Mesodermal cell (in vitro differentiated cells): ENCODE measurements around the gene MARCHF4.

Experiments used
- H3K27ac ChIP-seq: 2 replicates; pipeline ENCODE4 v1.7.0; 2013; ENCODE audit warnings: mild to moderate bottlenecking, low read depth, low read length, moderate library complexity; ENCODE audit not compliant: severe bottlenecking
- H3K36me3 ChIP-seq: 2 replicates; pipeline ENCODE4 v1.7.1; 2013; ENCODE audit warnings: mild to moderate bottlenecking, low read length, moderate library complexity; ENCODE audit not compliant: control insufficient read depth, insufficient read depth
- H3K4me1 ChIP-seq: one replicate; pipeline ENCODE4 v1.7.1; 2013; ENCODE audit warnings: mild to moderate bottlenecking, low read length; ENCODE audit not compliant: insufficient read depth, control insufficient read depth, poor library complexity, severe bottlenecking
- H3K4me3 ChIP-seq: 2 replicates; pipeline ENCODE4 v1.7.0; 2013; ENCODE audit warnings: low read length, control low read depth, mild to moderate bottlenecking; ENCODE audit not compliant: insufficient read depth, poor library complexity, severe bottlenecking; ENCODE audit errors: extremely low read depth
- H3K9me3 ChIP-seq: 2 replicates; pipeline ENCODE4 v1.7.1; 2013; ENCODE audit warnings: mild to moderate bottlenecking, low read length, moderate library complexity; ENCODE audit not compliant: control insufficient read depth
- WGBS, 2 experiments: methylation state at CpG; one replicate each; pipeline ENCODE4 v1.1.5; 2013; ENCODE audit warnings: missing lambda C conversion rate in 2 of 2; ENCODE audit not compliant: insufficient coverage in 2 of 2; 5-methylcytosine and 5-hydroxymethylcytosine counted together

MARCHF4 gene

GRCh38 chr2:216408426-216409290, 36.4 kb upstream of the MARCHF4 start:
- 40 to 83% methylated on average over 3 to 4 of the region's 11 CpGs for WGBS, 2 experiments
- H3K9me3 ChIP-seq, result no peaks in the 10 kb centered on the region

GRCh38 chr2:216406826-216407225, 34.5 kb upstream of the MARCHF4 start:
- Histone ChIP-seq H3K4me1 (peaks cover 10% of the 10 kb centered on the region), H3K36me3 (no peaks in the 10 kb centered on the region), H3K27ac (no peak overlapping the region), H3K4me3 (no peak overlapping the region), H3K9me3 (no peaks in the 10 kb centered on the region)
- WGBS, 2 experiments, result 83% methylated on average over 3 of the region's 3 CpGs; no CpG with 5 or more reads in 1 of the 2 experiments

More at GRCh38 chr2:216408426-216409290, 36.4 kb upstream of the MARCHF4 start:
- H3K27ac ChIP-seq, result no peak overlapping the region
- H3K4me3 ChIP-seq, result no peak overlapping the region
- no peaks in the 10 kb centered on the region for H3K36me3 ChIP-seq
- H3K4me1 ChIP-seq, result no peaks in the 10 kb centered on the region

GRCh38 chr2:216405588-216405987, 33.3 kb upstream of the MARCHF4 start:
- H3K4me3 ChIP-seq, result no peak overlapping the region
- 67 to 73% methylated on average over 7 of the region's 7 CpGs for WGBS, 2 experiments
- H3K27ac ChIP-seq, result no peak overlapping the region
- H3K36me3 ChIP-seq, result no peaks in the 10 kb centered on the region
- peaks cover 10% of the 10 kb centered on the region for H3K4me1 ChIP-seq
- H3K9me3 ChIP-seq, result peaks cover 4% of the 10 kb centered on the region

GRCh38 chr2:216404010-216404618, 31.8 kb upstream of the MARCHF4 start:
- WGBS, 2 experiments, result 100% methylated on average over 1 of the region's 5 CpGs; no CpG with 5 or more reads in 1 of the 2 experiments
- H3K27ac ChIP-seq, result no peak overlapping the region

GRCh38 chr2:216402751-216403150, 30.5 kb upstream of the MARCHF4 start:
- no peak overlapping the region for H3K4me3 ChIP-seq
- WGBS, 2 experiments, result 86 to 87% methylated on average over 2 to 6 of the region's 6 CpGs
- no peaks in the 10 kb centered on the region for H3K36me3 ChIP-seq
- H3K9me3 ChIP-seq, result peaks cover 6% of the 10 kb centered on the region
- peak overlapping the region; percentile 41 for H3K27ac ChIP-seq
- H3K4me1 ChIP-seq, result peaks cover 10% of the 10 kb centered on the region

More at GRCh38 chr2:216404010-216404618, 31.8 kb upstream of the MARCHF4 start:
- H3K36me3 ChIP-seq, result no peaks in the 10 kb centered on the region
- no peak overlapping the region for H3K4me3 ChIP-seq
- peaks cover 10% of the 10 kb centered on the region for H3K4me1 ChIP-seq
- H3K9me3 ChIP-seq, result peaks cover 6% of the 10 kb centered on the region

GRCh38 chr2:216399621-216400020, 27.3 kb upstream of the MARCHF4 start:
- WGBS, 2 experiments, result no CpG with 5 or more reads among the region's 1 CpG
- Histone ChIP-seq H3K4me3 (no peak overlapping the region), H3K9me3 (peaks cover 6% of the 10 kb centered on the region), H3K4me1 (peaks cover 10% of the 10 kb centered on the region), H3K36me3 (no peaks in the 10 kb centered on the region), H3K27ac (no peak overlapping the region)

- WGBS, 2 experiments, result 94 to 98% methylated on average over 5 to 6 of the region's 6 CpGs
- H3K9me3 ChIP-seq, result no peaks in the 10 kb centered on the region
- no peak overlapping the region for H3K4me3 ChIP-seq
These were observed 22.6 kb upstream of the MARCHF4 start for GRCh38 chr2:216394881-216395280.

GRCh38 chr2:216392945-216393840, 20.9 kb upstream of the MARCHF4 start:
- no peak overlapping the region for H3K27ac ChIP-seq
- H3K4me3 ChIP-seq, result no peak overlapping the region
- no peaks in the 10 kb centered on the region for H3K9me3 ChIP-seq
- no peaks in the 10 kb centered on the region for H3K36me3 ChIP-seq
- WGBS, 2 experiments, result 77 to 83% methylated on average over 11 of the region's 12 CpGs
- H3K4me1 ChIP-seq, result peaks cover 8% of the 10 kb centered on the region

More at GRCh38 chr2:216394881-216395280, 22.6 kb upstream of the MARCHF4 start:
- Histone ChIP-seq H3K36me3 (no peaks in the 10 kb centered on the region), H3K27ac (no peak overlapping the region), H3K4me1 (peaks cover 8% of the 10 kb centered on the region)

- Histone ChIP-seq H3K36me3 (no peaks in the 10 kb centered on the region), H3K9me3 (peaks cover 5% of the 10 kb centered on the region), H3K27ac (no peak overlapping the region), H3K4me1 (peaks cover 8% of the 10 kb centered on the region), H3K4me3 (no peak overlapping the region)
- WGBS, 2 experiments, result 54 to 77% methylated on average over 3 of the region's 6 CpGs
These were observed 19.8 kb upstream of the MARCHF4 start for GRCh38 chr2:216392018-216392562.

GRCh38 chr2:216391401-216391800, 19.1 kb upstream of the MARCHF4 start:
- Histone ChIP-seq H3K27ac (no peak overlapping the region), H3K9me3 (peaks cover 5% of the 10 kb centered on the region), H3K4me1 (peaks cover 8% of the 10 kb centered on the region), H3K36me3 (no peaks in the 10 kb centered on the region), H3K4me3 (no peak overlapping the region)
- 93% methylated on average over 3 to 4 of the region's 6 CpGs for whole genome bisulfite sequencing, 2 experiments
